ENCODE data around the gene TOM1L1.
A peak's percentile ranks its signal among the peaks of the same experiment; 100 is the strongest.
"Not testable (repeated sequence)": the region's sequence is repeated elsewhere in the genome, so short reads cannot be mapped to it uniquely, and the experiment has no call there.

TOM1L1 gene

GRCh38 chr17:54900457-54901229 lies at the start of gene TOM1L1:
Gene TOM1L1, plus strand, starts transcription at chr17:54900852. Its CDS starts 14 bp downstream, at chr17:54900866.
- no peak for DNase-seq (ENCODE audit: low read depth in 2 of 2)

GRCh38 chr17:54859187-54859586 lies 41.5 kb upstream of the TOM1L1 start:
- DNase-seq (ENCODE audit: low read depth in 2 of 2) = no peak

- no peak for DNase-seq (ENCODE audit: low read depth in 2 of 2)
Measured at GRCh38 chr17:54860617-54861470, 39.8 kb upstream of the TOM1L1 start.

- DNase-seq (ENCODE audit: low read depth in 2 of 2) = no peak
Measured at GRCh38 chr17:54861471-54861983, 39.1 kb upstream of the TOM1L1 start.

- no peak for DNase-seq (ENCODE audit: low read depth in 2 of 2)
Measured at GRCh38 chr17:54863176-54863575, 37.5 kb upstream of the TOM1L1 start.

GRCh38 chr17:54864070-54864469 lies 36.6 kb upstream of the TOM1L1 start:
- no peak for DNase-seq (ENCODE audit: low read depth in 2 of 2)

- no peak for DNase-seq (ENCODE audit: low read depth in 2 of 2)
Measured at GRCh38 chr17:54864636-54865356, 35.9 kb upstream of the TOM1L1 start.

GRCh38 chr17:54867634-54868033 lies 33.0 kb upstream of the TOM1L1 start:
- DNase-seq (ENCODE audit: low read depth in 2 of 2) = no peak

- no peak for DNase-seq (ENCODE audit: low read depth in 2 of 2)
Measured at GRCh38 chr17:54870671-54871175, 29.9 kb upstream of the TOM1L1 start.

GRCh38 chr17:54875906-54876305 lies 24.7 kb upstream of the TOM1L1 start:
- DNase-seq (ENCODE audit: low read depth in 2 of 2) = not testable (repeated sequence)

GRCh38 chr17:54876656-54877195 lies 23.9 kb upstream of the TOM1L1 start:
- DNase-seq (ENCODE audit: low read depth in 2 of 2) = no peak

- DNase-seq (ENCODE audit: low read depth in 2 of 2) = no peak
Measured at GRCh38 chr17:54881255-54881972, 19.2 kb upstream of the TOM1L1 start.

- DNase-seq (ENCODE audit: low read depth in 2 of 2) = no peak
Measured at GRCh38 chr17:54882371-54882770, 18.3 kb upstream of the TOM1L1 start.

- no peak for DNase-seq (ENCODE audit: low read depth in 2 of 2)
Measured at GRCh38 chr17:54882950-54883349, 17.7 kb upstream of the TOM1L1 start.

- no peak for DNase-seq (ENCODE audit: low read depth in 2 of 2)
Measured at GRCh38 chr17:54883939-54884338, 16.7 kb upstream of the TOM1L1 start.

- no peak for DNase-seq (ENCODE audit: low read depth in 2 of 2)
Measured at GRCh38 chr17:54887787-54888186, 12.9 kb upstream of the TOM1L1 start.

- no peak for DNase-seq (ENCODE audit: low read depth in 2 of 2)
Measured at GRCh38 chr17:54888254-54888653, 12.4 kb upstream of the TOM1L1 start.

GRCh38 chr17:54888981-54889380 lies 11.7 kb upstream of the TOM1L1 start:
- DNase-seq (ENCODE audit: low read depth in 2 of 2) = no peak

GRCh38 chr17:54891176-54891821 lies 9.4 kb upstream of the TOM1L1 start:
- peak; percentile 35 to 39 for DNase-seq (ENCODE audit: low read depth in 2 of 2)

GRCh38 chr17:54892360-54892759 lies 8.3 kb upstream of the TOM1L1 start:
- no peak for DNase-seq (ENCODE audit: low read depth in 2 of 2)
